HepG2 (cell line): ENCODE results near the gene SETD1B. TPM values are rescaled to one million over a fixed set of nuclear protein-coding genes. Genes with fewer than 3 reads are reported as not detected.

ENCODE experiments used
- ATAC-seq: fragments of 200-7000 bp; cut with Tn5 transposase; 3 replicates; pipeline ENCODE4 v1.9.1; 2020; ENCODE audit warnings: mild to moderate bottlenecking, moderate library complexity
- BruUV-seq: library from RNA; stranded (reverse); fragments of 400-500 nt; replicated peaks from 2 replicates; lab custom pipeline; 2021; lab: Mats Ljungman, UMichigan
- CTCF ChIA-PET: fragments of 300-600 bp; formaldehyde crosslinking; extraction: SDS; loops from one replicate; lab custom pipeline; 2021; ENCODE audit warnings: low total read pairs, inconsistent platforms, low intra/inter-chr PET ratio; lab: Yijun Ruan, JAX
- POLR2A ChIA-PET: fragments of 350-600 bp; sonication (Branson Sonifier 250); formaldehyde crosslinking; loops from one replicate; lab custom pipeline; 2020; ENCODE audit warnings: antibody characterized with exemption, inconsistent platforms; lab: Yijun Ruan, JAX
- DNase-seq: peaks from one replicate; pipeline ENCODE4 v3.0.0-alpha.2; 2015; ENCODE audit warnings: low spot score
- FAIRE-seq: peaks from 3 replicates; lab custom pipeline; 2011; peaks lifted over from hg19 to GRCh38; lab: Jason Lieb, UNC
- H2AFZ ChIP-seq: one replicate; pipeline ENCODE4 v1.6.1; 2011; ENCODE audit warnings: low read length, inconsistent platforms
- H3K27ac ChIP-seq: fragments of 300-600 bp; 3 replicates; pipeline ENCODE4 v1.8.0; 2011; ENCODE audit warnings: mixed run types, mild to moderate bottlenecking, mixed read lengths, low read length, inconsistent platforms; ENCODE audit not compliant: insufficient read depth; ENCODE audit errors: extremely low read length
- H3K27me3 ChIP-seq, 2 experiments: fragments of 200-600 bp in 1 of 2; 2 replicates in 1 of 2; 3 replicates in 1 of 2; pipeline versions ENCODE4 v1.6.0 to v1.8.0; 2011; ENCODE audit warnings: low read length in 2 of 2, mild to moderate bottlenecking in 2 of 2, moderate library complexity in 2 of 2, inconsistent platforms in 1 of 2; ENCODE audit not compliant: insufficient read depth in 2 of 2, control insufficient read depth in 1 of 2
- H3K36me3 ChIP-seq, 2 experiments: fragments of 200-600 bp in 1 of 2; replicated peaks in 1 of 2; 2 replicates in 1 of 2; 3 replicates in 1 of 2; pipeline versions ENCODE4 v1.5.1 to v1.8.0; 2011; ENCODE audit warnings: low read length in 2 of 2, inconsistent platforms in 1 of 2; ENCODE audit not compliant: insufficient read depth in 2 of 2, control insufficient read depth in 1 of 2
- H3K4me1 ChIP-seq: 2 replicates; pipeline ENCODE4 v1.5.1; 2012; ENCODE audit warnings: low read length, inconsistent platforms; ENCODE audit not compliant: insufficient read depth
- H3K4me2 ChIP-seq: 2 replicates; pipeline ENCODE4 v1.6.0; 2011; ENCODE audit warnings: low read depth, low read length, inconsistent platforms
- H3K4me3 ChIP-seq, 3 experiments: fragments of 200-600 bp in 1 of 3; sonication (generic), shearing (Covaris generic) in 1 of 3; replicated peaks in 1 of 3; 2 replicates each; pipeline ENCODE4 v1.5.1; 2011 to 2016; ENCODE audit warnings: low read length in 3 of 3, inconsistent platforms in 2 of 3, low read depth in 2 of 3, mild to moderate bottlenecking in 2 of 3, control low read depth in 1 of 3, mixed read lengths in 1 of 3; ENCODE audit not compliant: insufficient read depth in 1 of 3
- H3K79me2 ChIP-seq: one replicate; pipeline ENCODE4 v1.6.1; 2011; ENCODE audit warnings: low read length, inconsistent platforms; ENCODE audit not compliant: insufficient read depth
- H3K9ac ChIP-seq: 2 replicates; pipeline ENCODE4 v1.6.0; 2011; ENCODE audit warnings: mild to moderate bottlenecking, low read depth, low read length, inconsistent platforms; ENCODE audit not compliant: insufficient read depth
- H3K9me3 ChIP-seq: 2 replicates; pipeline ENCODE4 v1.5.1; 2012; ENCODE audit warnings: mild to moderate bottlenecking, low read length
- H4K20me1 ChIP-seq: 2 replicates; pipeline ENCODE4 v1.6.0; 2011; ENCODE audit warnings: inconsistent platforms, mild to moderate bottlenecking, low read length, moderate library complexity; ENCODE audit not compliant: insufficient read depth
- ELF4 ChIP-seq: sonication (generic); formaldehyde crosslinking; IDR thresholded peaks from 2 replicates; pipeline ENCODE4 v1.5.0; 2020; ENCODE audit warnings: missing genetic modification reagents, mild to moderate bottlenecking, moderate library complexity, borderline replicate concordance
- FOXC1 ChIP-seq: sonication (generic); formaldehyde crosslinking; IDR thresholded peaks from 2 replicates; pipeline ENCODE4 v1.8.0; 2022; ENCODE audit warnings: mild to moderate bottlenecking, missing genetic modification reagents, borderline replicate concordance
- HES4 ChIP-seq: sonication (generic); formaldehyde crosslinking; IDR thresholded peaks from 2 replicates; pipeline ENCODE4 v1.9.0; 2021; ENCODE audit warnings: mild to moderate bottlenecking, missing genetic modification reagents, borderline replicate concordance
- IRF2 ChIP-seq: IDR thresholded peaks from 2 replicates; pipeline ENCODE4 v1.6.1; 2018; ENCODE audit warnings: missing genetic modification reagents, missing compliant biosample characterization
- KMT2B ChIP-seq: IDR thresholded peaks from 2 replicates; pipeline ENCODE4 v1.6.1; 2016; ENCODE audit warnings: missing genetic modification reagents, missing compliant biosample characterization
- NR2F2 ChIP-seq: IDR thresholded peaks from 2 replicates; pipeline ENCODE4 v1.6.1; 2012; ENCODE audit warnings: low read depth, inconsistent platforms, borderline replicate concordance
- PPARG ChIP-seq: conservative IDR thresholded peaks from 2 replicates; pipeline ENCODE4 v1.6.1; 2016; ENCODE audit warnings: missing biosample characterization, missing genetic modification reagents
- REPIN1 ChIP-seq: sonication (generic); formaldehyde crosslinking; IDR thresholded peaks from 2 replicates; pipeline ENCODE4 v1.8.0; 2022; ENCODE audit warnings: missing genetic modification reagents, low read depth, mild to moderate bottlenecking, borderline replicate concordance
- SAP130 ChIP-seq: IDR thresholded peaks from 2 replicates; pipeline ENCODE4 v1.6.1; 2016; ENCODE audit warnings: low read depth
- SNAPC2 ChIP-seq: sonication (generic); formaldehyde crosslinking; IDR thresholded peaks from 2 replicates; pipeline ENCODE4 v1.8.1; 2022; ENCODE audit warnings: mild to moderate bottlenecking, missing genetic modification reagents
- SP2 ChIP-seq: sonication (generic); formaldehyde crosslinking; IDR thresholded peaks from 2 replicates; pipeline ENCODE4 v1.5.1; 2020; ENCODE audit warnings: mild to moderate bottlenecking, missing genetic modification reagents
- U2AF2 ChIP-seq: fragments of 200-400 bp; formaldehyde crosslinking; IDR thresholded peaks from 2 replicates; pipeline ENCODE4 v1.6.1; 2017; ENCODE audit warnings: low read depth, mild to moderate bottlenecking, low read length
- YEATS2 ChIP-seq: sonication (generic); formaldehyde crosslinking; IDR thresholded peaks from 2 replicates; pipeline ENCODE4 v1.4.0; 2020; ENCODE audit warnings: missing genetic modification reagents, borderline replicate concordance
- YEATS4 ChIP-seq: sonication (generic); formaldehyde crosslinking; IDR thresholded peaks from 2 replicates; pipeline ENCODE4 v1.4.0; 2020; ENCODE audit warnings: missing genetic modification reagents, borderline replicate concordance
- ZBTB7A ChIP-seq: sonication (generic); formaldehyde crosslinking; IDR thresholded peaks from 2 replicates; pipeline ENCODE4 v1.8.0; 2022; ENCODE audit warnings: mild to moderate bottlenecking, missing genetic modification reagents
- WGBS: methylation state at CpG from one replicate; pipeline ENCODE4 v1.1.6; 2017; ENCODE audit warnings: low lambda C conversion rate; 5-methylcytosine and 5-hydroxymethylcytosine counted together
- in situ Hi-C: cut with HindIII; loops from 2 replicates; pipeline ENCODE4 v1.10.0; 2017; ENCODE audit warnings: low pct_unique_long_range_greater_than_20kb; ENCODE audit not compliant: extremely low pct_ligation_motif_present
- intact Hi-C: fragments of 100-400 bp; cut with micrococcal nuclease; formaldehyde crosslinking; loops from one replicate; pipeline ENCODE4 v1.10.0; 2022; ENCODE audit not compliant: unreplicated experiment
- polyA plus RNA-seq, 8 experiments: library from polyadenylated mRNA; depleted of rRNA in 3 of 8; stranded (reverse) in 7 of 8; unstranded in 1 of 8; fragments of >200 nt; fragmentation: Illumina TruSeq in 4 of 8; extraction: Trizol in 4 of 8; gene quantifications; 2 replicates each; pipeline versions ENCODE4 v1.2.1 to v1.2.3, GENCODE V29; 2011 to 2016; ENCODE audit warnings: low read depth in 4 of 8, missing spikeins in 1 of 8, mixed read lengths in 1 of 8; ENCODE audit not compliant: insufficient read depth in 1 of 8
- total RNA-seq, 5 experiments: library from RNA; depleted of rRNA; stranded (reverse); fragments of >200 nt; fragmentation: Illumina TruSeq; extraction: Trizol; gene quantifications; 2 replicates each; pipeline ENCODE4 v1.2.3, GENCODE V29; 2016; ENCODE audit warnings: low read depth in 1 of 5
- TF ChIP-seq, protein P1 (sequence below): sonication (generic); formaldehyde crosslinking; IDR thresholded peaks from 2 replicates; pipeline ENCODE4 v1.4.0; 2020; ENCODE audit warnings: missing genetic modification reagents, borderline replicate concordance
- TF ChIP-seq, protein P2 (sequence below): sonication (generic); formaldehyde crosslinking; IDR thresholded peaks from 2 replicates; pipeline ENCODE4 v1.8.1; 2022; ENCODE audit warnings: low read depth, mild to moderate bottlenecking, missing genetic modification reagents
- TF ChIP-seq, protein P3 (sequence below): sonication (generic); formaldehyde crosslinking; conservative IDR thresholded peaks from 2 replicates; pipeline ENCODE4 v1.4.0; 2020; ENCODE audit warnings: missing genetic modification reagents

The SETD1B gene
- total and polyA plus RNA-seq, 2 of the 13 experiments (the other 11 are each of a cell fraction or from before 2014, with no cell fraction given): 1.1 to 1.4 TPM

DNA sequence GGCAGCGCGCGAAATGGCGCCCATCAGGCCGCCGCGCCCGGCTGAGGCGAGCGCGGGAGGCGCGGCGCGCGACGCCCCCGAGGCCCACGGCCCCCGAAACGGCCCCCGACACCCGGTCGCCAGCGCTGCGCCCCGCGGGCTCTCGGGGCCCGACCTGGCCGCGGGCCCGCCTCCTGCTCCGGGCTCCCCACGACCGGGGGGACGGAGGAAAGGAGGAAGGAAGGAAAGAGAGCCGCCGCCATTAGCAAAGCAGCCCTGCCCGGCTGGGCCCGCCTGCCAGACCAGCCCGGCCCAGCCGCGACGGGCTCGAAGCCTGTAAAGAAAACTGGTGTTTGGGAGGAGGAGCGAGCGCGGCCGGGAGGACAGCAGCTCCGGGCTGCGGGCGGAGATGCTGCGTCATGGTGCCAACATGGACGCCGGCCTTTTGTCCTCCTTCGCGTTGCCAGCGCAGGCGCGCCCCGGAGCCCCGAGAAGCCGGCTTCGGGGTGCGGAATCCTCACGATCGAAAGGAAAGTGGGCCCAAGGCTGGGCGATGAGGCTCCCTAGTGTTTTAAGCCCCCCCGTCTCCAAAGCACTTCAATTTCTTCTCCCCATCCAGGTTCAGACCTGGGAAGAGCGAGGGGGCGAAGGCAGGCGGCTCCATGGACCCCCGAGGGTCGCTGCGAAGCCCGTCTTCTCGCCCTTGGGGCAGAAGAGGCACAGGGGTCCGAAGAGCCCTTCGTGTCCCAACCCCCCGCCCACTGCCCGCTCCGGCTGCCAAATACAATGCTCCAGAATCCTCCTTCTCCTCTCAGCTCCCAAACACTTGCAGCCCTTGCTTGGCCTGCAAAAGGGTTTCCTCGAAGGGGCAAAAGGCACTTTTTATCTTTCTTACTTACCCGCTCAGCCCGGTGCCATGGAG is 2.9 kb upstream of the SETD1B start:
- Histone ChIP-seq H3K36me3 (no peaks in the 10 kb centered on the region), H2AFZ (no peak overlapping the region), H3K4me2 (peak overlapping the region; percentile 96), H3K27me3 (no peaks in the 10 kb centered on the region; a peak in 1 of 5 replicates), H3K9ac (peak overlapping the region; percentile 98), H4K20me1 (no peaks in the 10 kb centered on the region), H3K4me1 (peaks cover 41% of the 10 kb centered on the region), H3K9me3 (no peaks in the 10 kb centered on the region), H3K4me3 (peak overlapping the region; percentile 71 to 80 (median 79)), H3K27ac (peak overlapping the region; percentile 99), H3K79me2 (peaks cover 61% of the 10 kb centered on the region)
- POLR2A ChIA-PET: interaction anchor here (0.8 to 14.5 kb wide), 13 partner anchors 4 to 174 kb away, joined by 3 to 393 read pairs (median 4); partner anchors contain the start of genes HPD, PSMD9, RHOF and SETD1B
- CTCF ChIA-PET: interaction anchor here (0.8 kb wide), 1 partner anchor 11 kb away, joined by 3 read pairs; no protein-coding TSS in a partner anchor
- WGBS: under 1% methylated on average over 24 of the region's 86 CpGs
- no peak for DNase-seq
- FAIRE-seq: no peak
- intact Hi-C loops (no loop called here), in situ Hi-C loops (no loop called here)
- BruUV-seq: no TSS peak
- ATAC-seq: no peak
- TF ChIP-seq YEATS2 (CRISPR knock-in tag) (no peak), ELF4 (no peak), PPARG (no peak), HES4 (CRISPR knock-in tag) (peak; percentile 49; the same call in 1 of the 2 replicates), NR2F2 (no peak), KMT2B (CRISPR knock-in tag) (no peak), YEATS4 (CRISPR knock-in tag) (0 out of 2 replicates have a peak, but pooled peaks have one; percentile 9), SAP130 (CRISPR knock-in tag) (peak; percentile 10; the same call in 1 of the 2 replicates), IRF2 (CRISPR knock-in tag) (0 out of 2 replicates have a peak, but pooled peaks have one; percentile 13), FOXC1 (CRISPR knock-in tag) (no peak), ZBTB7A (CRISPR knock-in tag) (no peak), SP2 (CRISPR knock-in tag) (no peak), U2AF2 (0 out of 2 replicates have a peak, but pooled peaks have one; percentile 32), SNAPC2 (CRISPR knock-in tag) (no peak), REPIN1 (CRISPR knock-in tag) (no peak)
- TF ChIP-seq, protein P1, sequence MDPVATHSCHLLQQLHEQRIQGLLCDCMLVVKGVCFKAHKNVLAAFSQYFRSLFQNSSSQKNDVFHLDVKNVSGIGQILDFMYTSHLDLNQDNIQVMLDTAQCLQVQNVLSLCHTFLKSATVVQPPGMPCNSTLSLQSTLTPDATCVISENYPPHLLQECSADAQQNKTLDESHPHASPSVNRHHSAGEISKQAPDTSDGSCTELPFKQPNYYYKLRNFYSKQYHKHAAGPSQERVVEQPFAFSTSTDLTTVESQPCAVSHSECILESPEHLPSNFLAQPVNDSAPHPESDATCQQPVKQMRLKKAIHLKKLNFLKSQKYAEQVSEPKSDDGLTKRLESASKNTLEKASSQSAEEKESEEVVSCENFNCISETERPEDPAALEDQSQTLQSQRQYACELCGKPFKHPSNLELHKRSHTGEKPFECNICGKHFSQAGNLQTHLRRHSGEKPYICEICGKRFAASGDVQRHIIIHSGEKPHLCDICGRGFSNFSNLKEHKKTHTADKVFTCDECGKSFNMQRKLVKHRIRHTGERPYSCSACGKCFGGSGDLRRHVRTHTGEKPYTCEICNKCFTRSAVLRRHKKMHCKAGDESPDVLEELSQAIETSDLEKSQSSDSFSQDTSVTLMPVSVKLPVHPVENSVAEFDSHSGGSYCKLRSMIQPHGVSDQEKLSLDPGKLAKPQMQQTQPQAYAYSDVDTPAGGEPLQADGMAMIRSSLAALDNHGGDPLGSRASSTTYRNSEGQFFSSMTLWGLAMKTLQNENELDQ (CRISPR knock-in tag): no peak
- TF ChIP-seq, protein P2, sequence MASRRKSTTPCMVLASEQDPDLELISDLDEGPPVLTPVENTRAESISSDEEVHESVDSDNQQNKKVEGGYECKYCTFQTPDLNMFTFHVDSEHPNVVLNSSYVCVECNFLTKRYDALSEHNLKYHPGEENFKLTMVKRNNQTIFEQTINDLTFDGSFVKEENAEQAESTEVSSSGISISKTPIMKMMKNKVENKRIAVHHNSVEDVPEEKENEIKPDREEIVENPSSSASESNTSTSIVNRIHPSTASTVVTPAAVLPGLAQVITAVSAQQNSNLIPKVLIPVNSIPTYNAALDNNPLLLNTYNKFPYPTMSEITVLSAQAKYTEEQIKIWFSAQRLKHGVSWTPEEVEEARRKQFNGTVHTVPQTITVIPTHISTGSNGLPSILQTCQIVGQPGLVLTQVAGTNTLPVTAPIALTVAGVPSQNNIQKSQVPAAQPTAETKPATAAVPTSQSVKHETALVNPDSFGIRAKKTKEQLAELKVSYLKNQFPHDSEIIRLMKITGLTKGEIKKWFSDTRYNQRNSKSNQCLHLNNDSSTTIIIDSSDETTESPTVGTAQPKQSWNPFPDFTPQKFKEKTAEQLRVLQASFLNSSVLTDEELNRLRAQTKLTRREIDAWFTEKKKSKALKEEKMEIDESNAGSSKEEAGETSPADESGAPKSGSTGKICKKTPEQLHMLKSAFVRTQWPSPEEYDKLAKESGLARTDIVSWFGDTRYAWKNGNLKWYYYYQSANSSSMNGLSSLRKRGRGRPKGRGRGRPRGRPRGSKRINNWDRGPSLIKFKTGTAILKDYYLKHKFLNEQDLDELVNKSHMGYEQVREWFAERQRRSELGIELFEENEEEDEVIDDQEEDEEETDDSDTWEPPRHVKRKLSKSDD (CRISPR knock-in tag): no peak
- TF ChIP-seq, protein P3, sequence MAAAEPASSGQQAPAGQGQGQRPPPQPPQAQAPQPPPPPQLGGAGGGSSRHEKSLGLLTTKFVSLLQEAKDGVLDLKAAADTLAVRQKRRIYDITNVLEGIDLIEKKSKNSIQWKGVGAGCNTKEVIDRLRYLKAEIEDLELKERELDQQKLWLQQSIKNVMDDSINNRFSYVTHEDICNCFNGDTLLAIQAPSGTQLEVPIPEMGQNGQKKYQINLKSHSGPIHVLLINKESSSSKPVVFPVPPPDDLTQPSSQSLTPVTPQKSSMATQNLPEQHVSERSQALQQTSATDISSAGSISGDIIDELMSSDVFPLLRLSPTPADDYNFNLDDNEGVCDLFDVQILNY: no peak
